ENCODE results near the gene PADI4.

Gene PADI4

GRCh38 chr1:17281775-17282181 lies 26.2 kb upstream of the PADI4 start:
- H3K9me3 ChIP-seq (ENCODE audit: control insufficient read depth, low read length), result no peaks in the 10 kb centered on the region
- DNase-seq, result no peak
- no peaks in the 10 kb centered on the region for H3K4me1 ChIP-seq (ENCODE audit: control insufficient read depth, insufficient read depth, low read length, poor library complexity, severe bottlenecking)

GRCh38 chr1:17282836-17283235 lies 25.2 kb upstream of the PADI4 start:
- H3K4me3 ChIP-seq (ENCODE audit: insufficient read depth, low read depth, low read length, poor library complexity, severe bottlenecking), result no peak overlapping the region
- H3K27me3 ChIP-seq (replicated peaks; ENCODE audit: control insufficient read depth, insufficient read depth, low read length, poor library complexity, severe bottlenecking), result peaks cover 3% of the 10 kb centered on the region
- DNase-seq, result no peak
- H3K27ac ChIP-seq (ENCODE audit: insufficient read depth, low read length, poor library complexity, severe bottlenecking), result no peak overlapping the region
- no peaks in the 10 kb centered on the region for H3K36me3 ChIP-seq (ENCODE audit: control insufficient read depth, insufficient read depth, low read length)
- no peaks in the 10 kb centered on the region for H3K4me1 ChIP-seq (ENCODE audit: control insufficient read depth, insufficient read depth, low read length, poor library complexity, severe bottlenecking)
- H3K9me3 ChIP-seq (ENCODE audit: control insufficient read depth, low read length), result no peaks in the 10 kb centered on the region

More at GRCh38 chr1:17281775-17282181, 26.2 kb upstream of the PADI4 start:
- Histone ChIP-seq H3K36me3 (ENCODE audit: control insufficient read depth, insufficient read depth, low read length) (no peaks in the 10 kb centered on the region), H3K27me3 (replicated peaks; ENCODE audit: control insufficient read depth, insufficient read depth, low read length, poor library complexity, severe bottlenecking) (peaks cover 3% of the 10 kb centered on the region), H3K4me3 (ENCODE audit: insufficient read depth, low read depth, low read length, poor library complexity, severe bottlenecking) (no peak overlapping the region), H3K27ac (ENCODE audit: insufficient read depth, low read length, poor library complexity, severe bottlenecking) (no peak overlapping the region)

GRCh38 chr1:17286646-17287045 lies 21.4 kb upstream of the PADI4 start:
- H3K27ac ChIP-seq (ENCODE audit: insufficient read depth, low read length, poor library complexity, severe bottlenecking), result no peak overlapping the region
- no peaks in the 10 kb centered on the region for H3K4me1 ChIP-seq (ENCODE audit: control insufficient read depth, insufficient read depth, low read length, poor library complexity, severe bottlenecking)

GRCh38 chr1:17287130-17287776 lies 20.7 kb upstream of the PADI4 start:
- Histone ChIP-seq H3K27ac (ENCODE audit: insufficient read depth, low read length, poor library complexity, severe bottlenecking) (no peak overlapping the region), H3K4me1 (ENCODE audit: control insufficient read depth, insufficient read depth, low read length, poor library complexity, severe bottlenecking) (no peaks in the 10 kb centered on the region), H3K36me3 (ENCODE audit: control insufficient read depth, insufficient read depth, low read length) (no peaks in the 10 kb centered on the region), H3K27me3 (replicated peaks; ENCODE audit: control insufficient read depth, insufficient read depth, low read length, poor library complexity, severe bottlenecking) (peaks cover 6% of the 10 kb centered on the region), H3K9me3 (ENCODE audit: control insufficient read depth, low read length) (no peaks in the 10 kb centered on the region), H3K4me3 (ENCODE audit: insufficient read depth, low read depth, low read length, poor library complexity, severe bottlenecking) (no peak overlapping the region)
- DNase-seq, result no peak

More at GRCh38 chr1:17286646-17287045, 21.4 kb upstream of the PADI4 start:
- no peak overlapping the region for H3K4me3 ChIP-seq (ENCODE audit: insufficient read depth, low read depth, low read length, poor library complexity, severe bottlenecking)
- no peak for DNase-seq
- H3K27me3 ChIP-seq (replicated peaks; ENCODE audit: control insufficient read depth, insufficient read depth, low read length, poor library complexity, severe bottlenecking), result peaks cover 6% of the 10 kb centered on the region
- no peaks in the 10 kb centered on the region for H3K36me3 ChIP-seq (ENCODE audit: control insufficient read depth, insufficient read depth, low read length)
- H3K9me3 ChIP-seq (ENCODE audit: control insufficient read depth, low read length), result no peaks in the 10 kb centered on the region

GRCh38 chr1:17289721-17290120 lies 18.3 kb upstream of the PADI4 start:
- Histone ChIP-seq H3K27me3 (replicated peaks; ENCODE audit: control insufficient read depth, insufficient read depth, low read length, poor library complexity, severe bottlenecking) (peaks cover 6% of the 10 kb centered on the region), H3K4me1 (ENCODE audit: control insufficient read depth, insufficient read depth, low read length, poor library complexity, severe bottlenecking) (no peaks in the 10 kb centered on the region), H3K36me3 (ENCODE audit: control insufficient read depth, insufficient read depth, low read length) (no peaks in the 10 kb centered on the region), H3K27ac (ENCODE audit: insufficient read depth, low read length, poor library complexity, severe bottlenecking) (no peak overlapping the region), H3K4me3 (ENCODE audit: insufficient read depth, low read depth, low read length, poor library complexity, severe bottlenecking) (no peak overlapping the region), H3K9me3 (ENCODE audit: control insufficient read depth, low read length) (no peaks in the 10 kb centered on the region)
- DNase-seq, result no peak

- Histone ChIP-seq H3K27me3 (replicated peaks; ENCODE audit: control insufficient read depth, insufficient read depth, low read length, poor library complexity, severe bottlenecking) (peaks cover 6% of the 10 kb centered on the region), H3K9me3 (ENCODE audit: control insufficient read depth, low read length) (no peaks in the 10 kb centered on the region), H3K4me3 (ENCODE audit: insufficient read depth, low read depth, low read length, poor library complexity, severe bottlenecking) (no peak overlapping the region), H3K4me1 (ENCODE audit: control insufficient read depth, insufficient read depth, low read length, poor library complexity, severe bottlenecking) (no peaks in the 10 kb centered on the region), H3K27ac (ENCODE audit: insufficient read depth, low read length, poor library complexity, severe bottlenecking) (no peak overlapping the region), H3K36me3 (ENCODE audit: control insufficient read depth, insufficient read depth, low read length) (no peaks in the 10 kb centered on the region)
- no peak for DNase-seq
These were observed 17.4 kb upstream of the PADI4 start for GRCh38 chr1:17290553-17290952.

- Histone ChIP-seq H3K27ac (ENCODE audit: insufficient read depth, low read length, poor library complexity, severe bottlenecking) (no peak overlapping the region), H3K9me3 (ENCODE audit: control insufficient read depth, low read length) (no peaks in the 10 kb centered on the region), H3K4me1 (ENCODE audit: control insufficient read depth, insufficient read depth, low read length, poor library complexity, severe bottlenecking) (no peaks in the 10 kb centered on the region), H3K4me3 (ENCODE audit: insufficient read depth, low read depth, low read length, poor library complexity, severe bottlenecking) (no peak overlapping the region), H3K36me3 (ENCODE audit: control insufficient read depth, insufficient read depth, low read length) (no peaks in the 10 kb centered on the region), H3K27me3 (replicated peaks; ENCODE audit: control insufficient read depth, insufficient read depth, low read length, poor library complexity, severe bottlenecking) (peaks cover 3% of the 10 kb centered on the region)
- no peak for DNase-seq
These were observed 15.5 kb upstream of the PADI4 start for GRCh38 chr1:17292299-17293160.

- no peaks in the 10 kb centered on the region for H3K36me3 ChIP-seq (ENCODE audit: control insufficient read depth, insufficient read depth, low read length)
- H3K27me3 ChIP-seq (replicated peaks; ENCODE audit: control insufficient read depth, insufficient read depth, low read length, poor library complexity, severe bottlenecking), result peaks cover 3% of the 10 kb centered on the region
- H3K4me3 ChIP-seq (ENCODE audit: insufficient read depth, low read depth, low read length, poor library complexity, severe bottlenecking), result no peak overlapping the region
- no peaks in the 10 kb centered on the region for H3K9me3 ChIP-seq (ENCODE audit: control insufficient read depth, low read length)
- no peak for DNase-seq
- H3K27ac ChIP-seq (ENCODE audit: insufficient read depth, low read length, poor library complexity, severe bottlenecking), result no peak overlapping the region
- H3K4me1 ChIP-seq (ENCODE audit: control insufficient read depth, insufficient read depth, low read length, poor library complexity, severe bottlenecking), result no peaks in the 10 kb centered on the region
These were observed 14.1 kb upstream of the PADI4 start for GRCh38 chr1:17293681-17294425.

- no peaks in the 10 kb centered on the region for H3K4me1 ChIP-seq (ENCODE audit: control insufficient read depth, insufficient read depth, low read length, poor library complexity, severe bottlenecking)
- no peaks in the 10 kb centered on the region for H3K36me3 ChIP-seq (ENCODE audit: control insufficient read depth, insufficient read depth, low read length)
- H3K9me3 ChIP-seq (ENCODE audit: control insufficient read depth, low read length), result no peaks in the 10 kb centered on the region
- H3K27ac ChIP-seq (ENCODE audit: insufficient read depth, low read length, poor library complexity, severe bottlenecking), result no peak overlapping the region
- no peak for DNase-seq
- peaks cover 3% of the 10 kb centered on the region for H3K27me3 ChIP-seq (replicated peaks; ENCODE audit: control insufficient read depth, insufficient read depth, low read length, poor library complexity, severe bottlenecking)
- no peak overlapping the region for H3K4me3 ChIP-seq (ENCODE audit: insufficient read depth, low read depth, low read length, poor library complexity, severe bottlenecking)
These were observed 12.7 kb upstream of the PADI4 start for GRCh38 chr1:17295292-17295691.

GRCh38 chr1:17296086-17296485 lies 11.9 kb upstream of the PADI4 start:
- Histone ChIP-seq H3K9me3 (ENCODE audit: control insufficient read depth, low read length) (no peaks in the 10 kb centered on the region), H3K27ac (ENCODE audit: insufficient read depth, low read length, poor library complexity, severe bottlenecking) (no peak overlapping the region), H3K4me3 (ENCODE audit: insufficient read depth, low read depth, low read length, poor library complexity, severe bottlenecking) (no peak overlapping the region), H3K4me1 (ENCODE audit: control insufficient read depth, insufficient read depth, low read length, poor library complexity, severe bottlenecking) (no peaks in the 10 kb centered on the region), H3K36me3 (ENCODE audit: control insufficient read depth, insufficient read depth, low read length) (no peaks in the 10 kb centered on the region), H3K27me3 (replicated peaks; ENCODE audit: control insufficient read depth, insufficient read depth, low read length, poor library complexity, severe bottlenecking) (no peaks in the 10 kb centered on the region)
- no peak for DNase-seq
